Stimulated activated CD8-positive, alpha-beta memory T cell treated with anti-CD3 and anti-CD28 coated beads, Interleukin-12 subunit alpha, Interleukin-12 subunit beta, amount 100 ng/mL, for 24 hours (primary cell): ENCODE measurements around the gene POLR2M.

Experiments used
- DNase-seq: peaks from one replicate; pipeline ENCODE4 v3.0.0-alpha.2; 2020; ENCODE audit errors: extremely low read depth

POLR2M gene

GRCh38 chr15:57706405-57707209 is at the start of gene POLR2M:
Gene POLR2M, plus strand, starts transcription at chr15:57706714. Its CDS starts 129 bp downstream, at chr15:57706843.
- DNase-seq, result peak; percentile 78

GRCh38 chr15:57657619-57658018 is 48.9 kb upstream of the POLR2M start:
- no peak for DNase-seq

- DNase-seq, result no peak
These were observed 44.3 kb upstream of the POLR2M start for GRCh38 chr15:57662091-57662744.

- no peak for DNase-seq
These were observed 43.7 kb upstream of the POLR2M start for GRCh38 chr15:57662802-57663201.

GRCh38 chr15:57663262-57663661 is 43.3 kb upstream of the POLR2M start:
- DNase-seq, result no peak

GRCh38 chr15:57665194-57665593 is 41.3 kb upstream of the POLR2M start:
- DNase-seq, result no peak

- DNase-seq, result no peak
These were observed 40.6 kb upstream of the POLR2M start for GRCh38 chr15:57665939-57666338.

- no peak for DNase-seq
These were observed 39.2 kb upstream of the POLR2M start for GRCh38 chr15:57667171-57667849.

- no peak for DNase-seq
These were observed 38.5 kb upstream of the POLR2M start for GRCh38 chr15:57668016-57668415.

- no peak for DNase-seq
These were observed 34.9 kb upstream of the POLR2M start for GRCh38 chr15:57671636-57672035.

- no peak for DNase-seq
These were observed 30.9 kb upstream of the POLR2M start for GRCh38 chr15:57675481-57676181.

GRCh38 chr15:57676585-57676984 is 29.9 kb upstream of the POLR2M start:
- no peak for DNase-seq

- no peak for DNase-seq
These were observed 29.3 kb upstream of the POLR2M start for GRCh38 chr15:57677204-57677603.

- no peak for DNase-seq
These were observed 26.5 kb upstream of the POLR2M start for GRCh38 chr15:57680021-57680420.

GRCh38 chr15:57681011-57681410 is 25.5 kb upstream of the POLR2M start:
- no peak for DNase-seq

GRCh38 chr15:57683481-57683880 is 23.0 kb upstream of the POLR2M start:
- no peak for DNase-seq

GRCh38 chr15:57684491-57685151 is 21.9 kb upstream of the POLR2M start:
- DNase-seq, result no peak

- no peak for DNase-seq
These were observed 21.0 kb upstream of the POLR2M start for GRCh38 chr15:57685306-57686095.

GRCh38 chr15:57686657-57687056 is 19.9 kb upstream of the POLR2M start:
- no peak for DNase-seq

GRCh38 chr15:57690341-57690966 is 16.1 kb upstream of the POLR2M start:
- no peak for DNase-seq
